PC-9 (cell line): ENCODE data around the gene SNX5.

Experiments
- EZH2 ChIP-seq: fragments of 200-600 bp; sonication (generic); IDR thresholded peaks from 2 replicates; pipeline ENCODE4 v1.8.0; 2017; ENCODE audit warnings: antibody characterized with exemption, low read depth
- TF ChIP-seq, protein P1 (sequence below): fragments of 200-600 bp; sonication (generic); conservative IDR thresholded peaks from 2 replicates; pipeline ENCODE4 v1.6.1; 2017; ENCODE audit warnings: mixed run types, antibody characterized with exemption, mild to moderate bottlenecking, moderate library complexity

DNA sequence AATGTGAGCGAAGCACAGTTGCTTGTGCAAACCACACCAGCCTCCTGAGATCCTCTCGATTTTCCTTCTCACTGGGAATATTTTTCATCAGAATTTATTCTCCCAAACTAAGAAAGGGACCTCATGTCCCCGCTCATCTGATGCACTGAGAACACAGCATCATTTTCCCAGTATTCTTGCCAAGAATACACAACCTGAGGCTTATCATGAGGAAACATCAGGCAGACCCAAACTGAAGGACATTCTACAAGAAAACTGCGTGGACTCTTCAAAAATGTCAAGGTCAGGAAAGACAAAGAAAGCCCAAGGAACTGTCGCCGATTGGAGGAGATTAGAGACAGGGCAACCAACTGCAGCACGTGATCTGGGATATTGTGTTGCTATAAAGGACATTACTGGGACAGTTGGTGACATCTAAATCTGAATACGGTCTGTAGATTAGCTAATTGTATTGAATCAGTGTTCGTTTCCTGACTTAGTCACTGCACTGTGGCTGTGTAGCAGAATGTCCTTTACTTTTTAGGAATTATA lies 72.3 kb downstream of the SNX5 start:
- TF ChIP-seq, protein P1, sequence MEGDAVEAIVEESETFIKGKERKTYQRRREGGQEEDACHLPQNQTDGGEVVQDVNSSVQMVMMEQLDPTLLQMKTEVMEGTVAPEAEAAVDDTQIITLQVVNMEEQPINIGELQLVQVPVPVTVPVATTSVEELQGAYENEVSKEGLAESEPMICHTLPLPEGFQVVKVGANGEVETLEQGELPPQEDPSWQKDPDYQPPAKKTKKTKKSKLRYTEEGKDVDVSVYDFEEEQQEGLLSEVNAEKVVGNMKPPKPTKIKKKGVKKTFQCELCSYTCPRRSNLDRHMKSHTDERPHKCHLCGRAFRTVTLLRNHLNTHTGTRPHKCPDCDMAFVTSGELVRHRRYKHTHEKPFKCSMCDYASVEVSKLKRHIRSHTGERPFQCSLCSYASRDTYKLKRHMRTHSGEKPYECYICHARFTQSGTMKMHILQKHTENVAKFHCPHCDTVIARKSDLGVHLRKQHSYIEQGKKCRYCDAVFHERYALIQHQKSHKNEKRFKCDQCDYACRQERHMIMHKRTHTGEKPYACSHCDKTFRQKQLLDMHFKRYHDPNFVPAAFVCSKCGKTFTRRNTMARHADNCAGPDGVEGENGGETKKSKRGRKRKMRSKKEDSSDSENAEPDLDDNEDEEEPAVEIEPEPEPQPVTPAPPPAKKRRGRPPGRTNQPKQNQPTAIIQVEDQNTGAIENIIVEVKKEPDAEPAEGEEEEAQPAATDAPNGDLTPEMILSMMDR: no peak
- TF ChIP-seq EZH2: no peak
